Type B pancreatic cell (in vitro differentiated cells): ENCODE data around the gene FAT1. TPM values are rescaled to one million over a fixed set of nuclear protein-coding genes. Genes with fewer than 3 reads are reported as not detected.
"Not testable (repeated sequence)": the region's sequence is repeated elsewhere in the genome, so short reads cannot be mapped to it uniquely, and the experiment has no call there.

Experiments used
- DNase-seq: peaks from one replicate; pipeline ENCODE4 v3.0.0; 2021; ENCODE audit warnings: mixed read lengths; ENCODE audit not compliant: unreplicated experiment; ENCODE audit errors: extremely low spot score
- H3K27ac Mint-ChIP-seq: 2 replicates; pipeline ENCODE4 v1.8.0; 2021; ENCODE audit warnings: mild to moderate bottlenecking, mixed read lengths
- H3K27me3 Mint-ChIP-seq: 2 replicates; pipeline ENCODE4 v1.8.0; 2021; ENCODE audit warnings: mixed read lengths
- H3K36me3 Mint-ChIP-seq: 2 replicates; pipeline ENCODE4 v1.8.0; 2021; ENCODE audit warnings: mixed read lengths
- H3K4me1 Mint-ChIP-seq: one replicate; pipeline ENCODE4 v1.8.0; 2021; ENCODE audit warnings: mixed read lengths; ENCODE audit not compliant: unreplicated experiment
- H3K4me3 Mint-ChIP-seq: 2 replicates; pipeline ENCODE4 v1.8.0; 2021; ENCODE audit warnings: mild to moderate bottlenecking, mixed read lengths
- H3K9me3 Mint-ChIP-seq: 2 replicates; pipeline ENCODE4 v1.8.0; 2021; ENCODE audit warnings: mixed read lengths
- CTCF ChIP-seq: fragments of 200-600 bp; sonication (generic); conservative IDR thresholded peaks from 2 replicates; pipeline ENCODE4 v1.5.0; 2021; ENCODE audit warnings: antibody characterized with exemption, mild to moderate bottlenecking
- total RNA-seq: library from RNA; stranded (reverse); gene quantifications from 2 replicates; pipeline ENCODE4 v1.2.1, GENCODE V29; 2021; ENCODE audit warnings: low replicate concordance

FAT1 gene
- total RNA-seq, 1 donor from 2014 or later, result 197 TPM

- no peak overlapping the region for H3K4me3 Mint-ChIP-seq
- peaks cover 31% of the 10 kb centered on the region for H3K4me1 Mint-ChIP-seq
- H3K27me3 Mint-ChIP-seq, result no peaks in the 10 kb centered on the region
- peaks cover 34% of the 10 kb centered on the region for H3K36me3 Mint-ChIP-seq
- H3K27ac Mint-ChIP-seq, result no peak overlapping the region
- DNase-seq, result no peak
- TF ChIP-seq CTCF, result no peak
- H3K9me3 Mint-ChIP-seq, result no peaks in the 10 kb centered on the region
These were observed 56.9 kb downstream of the FAT1 start for GRCh38 chr4:186666750-186667149.

GRCh38 chr4:186666252-186666651 is 57.4 kb downstream of the FAT1 start:
- DNase-seq, result no peak
- H3K27ac Mint-ChIP-seq, result no peak overlapping the region
- no peak for TF ChIP-seq CTCF
- no peak overlapping the region for H3K4me3 Mint-ChIP-seq
- no peaks in the 10 kb centered on the region for H3K27me3 Mint-ChIP-seq
- peaks cover 31% of the 10 kb centered on the region for H3K4me1 Mint-ChIP-seq
- no peaks in the 10 kb centered on the region for H3K9me3 Mint-ChIP-seq
- peaks cover 35% of the 10 kb centered on the region for H3K36me3 Mint-ChIP-seq

- H3K4me3 Mint-ChIP-seq, result no peak overlapping the region
- H3K36me3 Mint-ChIP-seq, result peaks cover 38% of the 10 kb centered on the region
- no peak for TF ChIP-seq CTCF
- no peak for DNase-seq
- H3K27me3 Mint-ChIP-seq, result no peaks in the 10 kb centered on the region
- H3K27ac Mint-ChIP-seq, result no peak overlapping the region
- H3K9me3 Mint-ChIP-seq, result no peaks in the 10 kb centered on the region
- no peaks in the 10 kb centered on the region for H3K4me1 Mint-ChIP-seq
These were observed 63.3 kb downstream of the FAT1 start for GRCh38 chr4:186660403-186660802.

- no peak overlapping the region for H3K4me3 Mint-ChIP-seq
- no peaks in the 10 kb centered on the region for H3K9me3 Mint-ChIP-seq
- no peak overlapping the region for H3K27ac Mint-ChIP-seq
- peaks cover 38% of the 10 kb centered on the region for H3K36me3 Mint-ChIP-seq
- H3K27me3 Mint-ChIP-seq, result no peaks in the 10 kb centered on the region
- TF ChIP-seq CTCF, result no peak
- DNase-seq, result no peak
- H3K4me1 Mint-ChIP-seq, result no peaks in the 10 kb centered on the region
These were observed 63.7 kb downstream of the FAT1 start for GRCh38 chr4:186659935-186660334.

GRCh38 chr4:186659456-186659855 is 64.2 kb downstream of the FAT1 start:
- H3K4me1 Mint-ChIP-seq, H3K27ac Mint-ChIP-seq: not testable (repeated sequence)

GRCh38 chr4:186658657-186659056 is 65.0 kb downstream of the FAT1 start:
- no peaks in the 10 kb centered on the region for H3K9me3 Mint-ChIP-seq
- H3K27ac Mint-ChIP-seq, result peak overlapping the region; percentile 23
- no peak overlapping the region for H3K4me3 Mint-ChIP-seq
- no peaks in the 10 kb centered on the region for H3K27me3 Mint-ChIP-seq
- H3K36me3 Mint-ChIP-seq, result peaks cover 40% of the 10 kb centered on the region
- no peak for DNase-seq
- H3K4me1 Mint-ChIP-seq, result peaks cover 6% of the 10 kb centered on the region
- no peak for TF ChIP-seq CTCF

More at GRCh38 chr4:186659456-186659855, 64.2 kb downstream of the FAT1 start:
- H3K9me3 Mint-ChIP-seq, H3K4me3 Mint-ChIP-seq, DNase-seq, H3K27me3 Mint-ChIP-seq: not testable (repeated sequence)
- H3K36me3 Mint-ChIP-seq, result peaks cover 37% of the 10 kb centered on the region
